Amniotic epithelial cell (primary cell): Measurements from ENCODE around the gene NAV2.
"Not testable (repeated sequence)": the region's sequence is repeated elsewhere in the genome, so short reads cannot be mapped to it uniquely, and the experiment has no call there.

ENCODE experiments used
- DNase-seq: peaks from one replicate; pipeline ENCODE4 v3.0.0-alpha.2; 2010; ENCODE audit warnings: low read depth

The NAV2 gene

DNA sequence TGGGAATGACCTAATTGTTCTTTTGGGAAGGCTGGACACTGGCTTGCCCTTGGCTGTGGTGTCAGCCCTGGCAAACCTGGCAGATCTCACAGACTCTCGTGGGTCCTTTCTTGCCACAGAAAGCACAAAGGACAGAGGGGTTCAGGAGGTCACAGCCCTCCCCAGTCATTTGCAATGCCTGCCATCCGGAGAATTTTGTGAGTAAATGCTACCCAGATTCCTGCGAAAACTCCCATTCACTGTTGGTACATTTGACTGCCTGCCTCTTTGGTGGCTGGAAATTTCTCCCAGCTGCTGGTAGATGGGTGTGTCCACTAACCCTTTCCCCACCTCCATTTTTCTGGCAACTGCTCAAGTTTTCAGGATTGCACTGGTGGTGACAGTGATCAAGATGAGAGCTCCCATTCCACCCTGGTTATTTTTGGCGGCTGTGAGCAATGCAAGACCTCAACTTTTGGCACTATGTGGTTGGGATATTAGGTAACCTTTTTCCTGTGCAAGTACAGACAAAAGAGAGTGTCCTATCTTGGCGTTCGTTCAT, 155.7 kb downstream of the NAV2 start:
- peak; percentile 41 for DNase-seq

DNA sequence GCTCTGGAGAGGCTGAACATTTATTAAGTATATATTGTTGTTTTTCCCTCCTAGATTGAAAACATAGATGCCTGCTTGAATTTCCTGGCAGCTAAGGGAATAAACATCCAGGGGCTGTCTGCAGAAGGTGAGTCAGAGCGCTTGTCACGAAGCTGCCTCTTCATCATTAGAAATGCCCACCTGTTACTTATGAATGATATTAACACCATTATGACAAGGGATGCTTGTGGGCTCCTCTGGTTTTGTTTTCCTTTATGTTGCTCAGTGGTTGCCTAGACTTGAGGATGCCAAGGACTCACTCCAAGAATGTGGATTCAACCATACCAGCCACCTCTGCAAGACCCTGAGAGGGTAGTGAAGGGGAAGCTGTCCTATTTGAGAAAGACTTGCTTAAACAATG, 156.2 kb downstream of the NAV2 start:
- no peak for DNase-seq

- no peak for DNase-seq
Observed at GRCh38 chr11:19869466-19869865, 156.8 kb downstream of the NAV2 start.

DNA sequence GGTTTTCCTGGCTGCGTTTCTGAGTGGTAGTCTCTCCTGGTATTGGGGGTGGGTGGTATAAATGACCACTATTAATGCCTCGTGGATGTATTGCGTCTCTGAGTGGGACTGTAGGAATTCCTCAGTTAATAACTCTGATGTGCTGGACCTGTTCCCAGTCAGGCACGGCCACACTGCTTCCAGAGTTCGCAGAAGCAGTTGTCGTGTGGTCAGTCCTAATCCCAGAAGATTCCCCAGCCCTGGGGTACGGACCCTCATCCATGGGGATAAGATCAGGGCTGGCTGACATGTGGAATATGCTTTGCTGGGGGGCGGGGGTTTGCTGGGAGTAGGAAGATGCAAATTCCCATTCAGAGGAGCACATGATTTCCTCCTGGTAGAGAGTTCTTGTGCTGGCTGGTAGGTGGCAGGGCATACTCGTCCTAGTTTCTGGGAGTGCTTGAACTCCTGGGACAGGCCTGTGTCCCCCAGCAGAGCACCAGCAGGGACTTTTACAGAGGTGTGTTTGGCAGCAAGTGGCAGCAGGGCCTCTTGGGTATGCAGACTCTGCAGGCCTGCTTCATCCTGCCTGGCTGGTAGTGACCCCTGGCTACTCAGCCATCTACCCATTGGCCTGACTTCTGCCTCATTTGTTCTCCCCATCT, 157.4 kb downstream of the NAV2 start:
- DNase-seq, result no peak

GRCh38 chr11:19871531-19871930, 158.9 kb downstream of the NAV2 start:
- no peak for DNase-seq

- DNase-seq, result no peak
Observed at GRCh38 chr11:19872512-19873145, 160.0 kb downstream of the NAV2 start.

GRCh38 chr11:19873730-19874129, 161.1 kb downstream of the NAV2 start:
- no peak for DNase-seq

GRCh38 chr11:19874266-19874665, 161.6 kb downstream of the NAV2 start:
- no peak for DNase-seq

GRCh38 chr11:19876750-19877149, 164.1 kb downstream of the NAV2 start:
- no peak for DNase-seq

DNA sequence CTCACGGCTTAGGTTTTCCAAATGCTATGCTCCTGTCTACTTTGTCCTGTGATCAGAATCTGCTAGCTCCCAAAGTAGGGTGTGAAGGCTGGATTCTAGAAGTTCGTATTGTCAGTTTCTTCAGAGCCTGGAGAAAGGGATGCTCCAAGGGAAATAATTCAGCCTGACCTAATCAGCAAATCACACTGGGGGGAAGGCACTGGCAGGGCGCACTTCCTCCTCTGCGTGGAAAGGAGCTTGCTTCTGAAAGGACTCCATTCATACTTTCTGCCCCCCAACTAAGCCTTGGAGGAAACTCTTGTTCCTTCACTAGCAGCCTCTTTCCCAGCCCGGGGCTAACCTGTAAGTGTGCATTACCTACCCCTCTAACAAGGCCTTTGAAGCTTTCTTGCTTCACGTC, 165.9 kb downstream of the NAV2 start:
- no peak for DNase-seq

DNA sequence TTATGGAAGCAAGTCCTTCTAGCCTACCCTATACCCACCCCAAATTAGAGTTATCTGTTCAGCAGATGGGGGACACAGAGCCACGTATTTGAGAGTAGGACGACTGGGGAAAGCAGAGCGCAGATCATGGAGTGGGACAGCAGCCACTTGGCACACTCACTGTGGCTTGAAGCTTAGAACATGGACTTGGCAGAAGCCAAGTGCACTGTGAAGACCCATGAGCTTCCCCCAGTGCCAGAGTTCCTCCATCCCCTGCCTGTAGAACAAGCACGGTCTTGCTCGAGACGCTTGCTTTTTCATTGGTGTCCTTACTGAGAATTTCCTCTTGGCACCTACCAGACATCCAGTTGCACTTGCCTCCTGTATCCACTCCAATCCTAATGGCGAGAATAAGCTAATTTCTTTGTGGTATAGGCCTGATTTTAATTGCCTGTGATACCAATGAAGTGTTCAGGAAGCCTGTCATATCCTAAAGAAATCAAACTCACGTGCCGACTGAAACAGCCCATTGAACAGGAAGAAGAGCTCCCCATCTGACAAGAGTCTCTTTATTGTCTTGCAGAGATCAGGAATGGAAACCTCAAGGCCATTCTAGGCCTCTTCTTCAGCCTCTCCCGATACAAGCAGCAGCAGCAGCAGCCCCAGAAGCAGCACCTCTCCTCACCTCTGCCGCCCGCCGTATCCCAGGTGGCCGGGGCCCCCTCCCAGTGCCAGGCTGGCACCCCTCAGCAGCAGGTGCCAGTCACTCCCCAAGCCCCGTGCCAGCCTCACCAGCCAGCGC, 166.9 kb downstream of the NAV2 start:
- no peak for DNase-seq

GRCh38 chr11:19880088-19880345, 167.4 kb downstream of the NAV2 start:
- no peak for DNase-seq

DNA sequence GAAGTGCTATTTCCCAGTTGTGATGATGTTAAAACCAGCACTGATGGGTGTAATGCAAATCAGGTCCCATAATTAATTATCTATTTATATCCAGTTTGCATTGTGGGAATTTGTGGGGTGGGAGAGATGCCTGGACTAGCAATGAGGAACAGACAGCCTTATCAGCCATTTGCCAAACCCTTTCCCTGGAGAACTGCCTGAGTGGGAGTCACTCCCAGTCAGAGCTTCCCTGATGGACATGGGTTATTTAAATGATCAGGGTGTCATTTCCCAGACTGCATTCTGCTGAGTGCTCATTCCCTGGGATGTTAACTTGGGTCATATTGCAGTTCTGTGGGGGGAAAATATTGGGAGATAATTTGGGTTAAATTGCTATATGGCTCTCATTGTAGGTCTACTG, 168.5 kb downstream of the NAV2 start:
- DNase-seq, result no peak

DNA sequence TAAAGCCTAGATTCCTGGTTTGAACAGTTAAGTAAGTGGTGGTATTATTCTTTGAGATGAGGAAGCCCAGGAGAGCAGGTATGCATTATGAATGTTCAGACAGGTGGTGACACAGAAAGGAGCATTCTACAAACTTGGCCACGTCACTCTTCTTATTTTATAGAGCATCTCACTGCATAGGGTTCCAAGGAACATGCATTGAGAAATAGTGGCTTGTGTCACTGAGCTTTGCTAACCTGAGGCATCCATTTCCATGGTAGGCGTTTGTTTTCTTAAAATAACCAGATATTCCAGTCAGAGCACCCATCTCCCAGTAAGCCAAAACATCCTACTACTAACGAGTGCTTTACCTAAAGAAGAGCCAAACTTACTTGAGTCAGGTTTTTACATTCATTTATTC, 169.7 kb downstream of the NAV2 start:
- DNase-seq, result no peak

- DNase-seq, result no peak
Observed at GRCh38 chr11:19886498-19886897, 173.9 kb downstream of the NAV2 start.

DNA sequence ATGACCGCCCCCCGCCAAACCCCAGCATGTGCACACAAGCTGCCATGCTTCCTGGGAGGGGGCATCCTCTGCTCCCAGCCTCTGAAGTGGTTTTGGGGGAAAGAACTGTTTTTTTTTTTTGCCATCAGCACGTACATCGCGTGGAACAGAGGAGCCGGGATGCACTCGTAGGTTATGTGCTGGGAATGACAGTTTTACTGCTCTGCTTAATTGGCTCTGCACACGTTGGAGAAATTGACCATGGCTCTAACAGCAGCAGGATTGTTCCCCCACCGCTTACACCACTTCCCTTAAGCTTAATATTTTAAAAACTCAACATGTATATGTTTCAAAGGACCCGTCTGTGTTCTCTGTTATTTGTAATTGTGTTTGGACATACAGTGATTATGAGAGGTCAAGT, 175.2 kb downstream of the NAV2 start:
- DNase-seq, result no peak

DNA sequence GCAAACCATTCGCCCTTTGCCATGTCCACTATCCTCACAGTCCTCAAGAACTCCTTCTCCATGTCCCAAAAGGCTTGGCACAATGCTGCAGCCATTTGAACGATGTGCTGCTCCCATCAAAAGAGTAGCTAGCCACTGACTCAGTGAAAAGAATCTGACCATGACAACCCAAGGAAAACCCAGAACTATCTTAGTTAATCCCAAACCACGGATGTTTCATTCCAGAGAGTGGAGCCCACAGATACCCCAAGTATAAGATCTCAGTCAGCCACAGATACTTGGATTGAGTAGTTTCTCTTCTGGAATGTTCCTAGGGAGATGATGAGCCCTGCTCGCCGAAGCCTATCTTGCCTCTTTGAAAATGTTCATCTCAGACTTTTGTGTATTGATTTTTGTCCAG, 176.9 kb downstream of the NAV2 start:
- peak; percentile 56 for DNase-seq

DNA sequence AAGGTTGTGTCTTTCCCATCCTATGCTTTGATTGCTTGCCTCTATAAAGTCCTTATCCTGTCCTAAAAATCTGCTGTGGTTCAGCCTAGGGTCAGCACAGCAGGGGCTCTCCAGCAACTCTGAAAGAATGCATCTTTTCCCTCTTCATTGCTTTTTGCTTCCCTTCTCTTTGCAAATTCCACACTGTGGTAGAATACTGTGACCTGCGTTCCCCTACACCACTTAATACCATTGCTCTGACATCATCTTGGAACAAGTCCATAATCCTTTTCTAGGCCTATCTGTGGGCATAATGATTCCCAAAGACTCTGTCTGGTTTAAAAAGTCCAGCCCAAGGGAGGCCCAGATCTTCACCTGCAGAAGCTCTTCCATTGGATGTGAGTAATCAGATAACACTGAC, 177.7 kb downstream of the NAV2 start:
- DNase-seq, result peak; percentile 83

GRCh38 chr11:19891022-19891421, 178.4 kb downstream of the NAV2 start:
- no peak for DNase-seq

DNA sequence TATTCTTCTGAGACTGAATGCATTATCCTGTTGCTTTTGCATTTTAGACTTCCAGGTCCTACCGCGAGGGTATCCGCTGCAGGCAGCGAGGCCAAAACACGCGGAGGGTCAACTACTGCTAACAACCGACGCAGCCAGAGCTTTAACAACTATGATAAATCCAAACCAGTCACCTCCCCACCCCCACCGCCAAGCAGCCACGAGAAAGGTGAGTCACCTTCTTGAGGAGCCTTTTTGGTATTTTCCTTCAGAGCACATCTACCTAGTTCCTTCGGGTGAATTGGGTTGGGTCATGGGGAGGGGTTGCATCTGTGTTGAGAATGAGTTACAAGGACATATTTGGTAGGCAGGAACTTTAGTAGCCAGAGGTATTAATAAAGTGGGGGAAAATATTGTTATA, 179.8 kb downstream of the NAV2 start:
- DNase-seq, result no peak

DNA sequence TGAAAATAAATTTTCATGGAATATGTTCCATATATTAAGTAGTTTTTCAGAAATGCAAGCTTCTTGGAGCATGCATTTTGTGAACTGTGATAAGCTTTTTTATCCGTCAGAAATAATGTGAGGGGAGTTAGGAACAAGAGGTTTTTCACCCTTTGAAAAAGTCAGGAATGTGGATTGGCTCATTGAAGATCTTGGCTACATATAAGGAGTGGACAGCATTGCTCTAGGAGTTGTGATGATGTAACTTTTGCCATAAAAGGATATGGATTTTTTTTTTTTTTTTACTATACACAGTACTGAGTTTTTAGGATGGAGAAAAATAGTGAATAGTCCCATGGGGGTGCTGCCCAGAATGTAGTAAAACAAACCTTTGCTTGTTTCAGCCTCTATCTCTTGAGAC, 180.2 kb downstream of the NAV2 start:
- peak; percentile 75 for DNase-seq

DNA sequence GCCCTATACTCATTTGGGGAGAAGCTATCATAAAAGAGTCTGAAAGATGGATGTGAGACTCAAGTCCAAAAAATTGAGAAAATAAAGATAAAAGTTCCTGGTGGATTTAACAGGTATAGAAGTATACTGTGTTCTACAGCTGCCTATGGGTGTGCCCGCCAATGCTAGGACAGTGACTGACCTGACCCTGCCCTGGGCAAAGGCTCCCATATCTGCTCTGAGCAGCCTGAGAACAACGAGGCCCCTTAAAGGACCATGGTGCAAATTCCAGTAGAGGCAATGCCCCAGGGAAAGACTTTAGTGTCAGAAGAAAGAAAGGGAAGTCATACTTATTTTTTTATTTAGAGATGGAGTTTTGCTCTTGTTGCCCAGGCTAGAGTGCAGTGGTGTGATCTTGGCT, 181.8 kb downstream of the NAV2 start:
- no peak for DNase-seq

- not testable (repeated sequence) for DNase-seq
Observed at GRCh38 chr11:19895037-19895436, 182.4 kb downstream of the NAV2 start.
